ENCODE data around the gene ATMIN. TPM values are rescaled to one million over a fixed set of nuclear protein-coding genes. Genes with fewer than 3 reads are reported as not detected.
A peak's percentile ranks its signal among the peaks of the same experiment; 100 is the strongest.

The ATMIN gene
- total RNA-seq, 1 donor from 2014 or later = 40.0 TPM

GRCh38 chr16:80988756-80989155 lies 46.9 kb upstream of the ATMIN start:
- DNase-seq (ENCODE audit: low read depth) (no peak), FAIRE-seq (no peak)
- no peaks in the 10 kb centered on the region for H3K9me3 Mint-ChIP-seq (ENCODE audit: unreplicated experiment)
- Histone ChIP-seq H3K4me1 (ENCODE audit: insufficient read depth, low read length) (peaks cover 17% of the 10 kb centered on the region), H3K36me3 (ENCODE audit: insufficient read depth, low read length) (peaks cover 5% of the 10 kb centered on the region), H2AFZ (ENCODE audit: low read depth, low read length) (no peak overlapping the region), H3K27me3 (ENCODE audit: insufficient read depth, low read length) (no peaks in the 10 kb centered on the region), H3K27ac (ENCODE audit: low read depth, low read length) (no peak overlapping the region), H3K4me2 (ENCODE audit: low read length) (no peak overlapping the region), H4K20me1 (ENCODE audit: insufficient read depth, low read length) (peaks cover 10% of the 10 kb centered on the region), H3K9me3 (ENCODE audit: insufficient read depth, low read depth, low read length) (no peaks in the 10 kb centered on the region), H3K4me3 (ENCODE audit: insufficient read depth, low read depth, low read length) (no peak overlapping the region), H3K9ac (ENCODE audit: low read length) (no peak overlapping the region), H3K79me2 (ENCODE audit: insufficient read depth, low read length) (peaks cover 85% of the 10 kb centered on the region)
- H3K4me3 Mint-ChIP-seq (ENCODE audit: unreplicated experiment) = no peak overlapping the region
- no peaks in the 10 kb centered on the region for H3K27me3 Mint-ChIP-seq (ENCODE audit: low read depth, unreplicated experiment)
- H3K36me3 Mint-ChIP-seq (ENCODE audit: low read depth, unreplicated experiment) = peaks cover 2% of the 10 kb centered on the region
- H3K27ac Mint-ChIP-seq (ENCODE audit: unreplicated experiment) = no peak overlapping the region
- peaks cover 37% of the 10 kb centered on the region for H3K4me1 Mint-ChIP-seq (ENCODE audit: low read depth, unreplicated experiment)
- no peak for TF ChIP-seq EZH2 (IDR thresholded peaks at IDR 0.05; ENCODE audit: insufficient read depth, low read length)

GRCh38 chr16:80989801-80990200 lies 45.8 kb upstream of the ATMIN start:
- Histone ChIP-seq H3K27ac (ENCODE audit: low read depth, low read length) (no peak overlapping the region), H3K27me3 (ENCODE audit: insufficient read depth, low read length) (no peaks in the 10 kb centered on the region), H3K4me2 (ENCODE audit: low read length) (no peak overlapping the region), H3K36me3 (ENCODE audit: insufficient read depth, low read length) (peaks cover 5% of the 10 kb centered on the region), H4K20me1 (ENCODE audit: insufficient read depth, low read length) (peaks cover 9% of the 10 kb centered on the region), H3K79me2 (ENCODE audit: insufficient read depth, low read length) (peaks cover 85% of the 10 kb centered on the region), H3K4me1 (ENCODE audit: insufficient read depth, low read length) (peaks cover 26% of the 10 kb centered on the region), H2AFZ (ENCODE audit: low read depth, low read length) (no peak overlapping the region), H3K9ac (ENCODE audit: low read length) (no peak overlapping the region), H3K9me3 (ENCODE audit: insufficient read depth, low read depth, low read length) (no peaks in the 10 kb centered on the region), H3K4me3 (ENCODE audit: insufficient read depth, low read depth, low read length) (no peak overlapping the region)
- H3K27me3 Mint-ChIP-seq (ENCODE audit: low read depth, unreplicated experiment) = no peaks in the 10 kb centered on the region
- no peak for FAIRE-seq
- no peak overlapping the region for H3K4me3 Mint-ChIP-seq (ENCODE audit: unreplicated experiment)
- H3K4me1 Mint-ChIP-seq (ENCODE audit: low read depth, unreplicated experiment) = peaks cover 44% of the 10 kb centered on the region
- DNase-seq (ENCODE audit: low read depth) = no peak
- H3K36me3 Mint-ChIP-seq (ENCODE audit: low read depth, unreplicated experiment) = peaks cover 2% of the 10 kb centered on the region
- H3K9me3 Mint-ChIP-seq (ENCODE audit: unreplicated experiment) = no peaks in the 10 kb centered on the region
- no peak for TF ChIP-seq CTCF (IDR thresholded peaks at IDR 0.05; ENCODE audit: insufficient read depth, low read depth, low read length)
- TF ChIP-seq EZH2 (IDR thresholded peaks at IDR 0.05; ENCODE audit: insufficient read depth, low read length) = no peak
- no peak overlapping the region for H3K27ac Mint-ChIP-seq (ENCODE audit: unreplicated experiment)

DNA sequence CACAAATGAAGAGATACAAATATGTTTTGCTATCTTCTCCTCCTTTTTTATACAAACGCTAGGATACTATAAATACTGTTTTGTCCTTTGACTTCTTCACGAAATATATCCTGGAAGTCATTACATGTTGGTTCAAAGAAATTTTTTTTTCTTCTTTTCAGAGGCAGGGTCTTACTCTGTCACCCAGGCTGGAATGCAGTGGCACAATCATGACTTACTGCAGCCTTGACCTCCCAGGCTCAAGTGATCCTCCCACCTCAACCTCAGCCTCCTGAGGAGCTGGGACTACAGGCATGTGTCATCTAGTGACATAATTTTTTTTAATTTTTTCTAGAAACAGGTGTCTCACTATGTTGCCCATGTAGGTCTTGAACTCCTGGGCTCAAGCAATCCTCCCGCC lies 45.1 kb upstream of the ATMIN start:
- H3K9ac ChIP-seq (ENCODE audit: low read length) = no peak overlapping the region
- H3K9me3 ChIP-seq (ENCODE audit: insufficient read depth, low read depth, low read length) = no peaks in the 10 kb centered on the region
- H4K20me1 ChIP-seq (ENCODE audit: insufficient read depth, low read length) = peaks cover 4% of the 10 kb centered on the region
- no peaks in the 10 kb centered on the region for H3K27me3 ChIP-seq (ENCODE audit: insufficient read depth, low read length)
- Mint-ChIP-seq H3K9me3 (ENCODE audit: unreplicated experiment) (no peaks in the 10 kb centered on the region), H3K4me3 (ENCODE audit: unreplicated experiment) (no peak overlapping the region), H3K36me3 (ENCODE audit: low read depth, unreplicated experiment) (peaks cover 2% of the 10 kb centered on the region), H3K27me3 (ENCODE audit: low read depth, unreplicated experiment) (no peaks in the 10 kb centered on the region), H3K4me1 (ENCODE audit: low read depth, unreplicated experiment) (peaks cover 42% of the 10 kb centered on the region), H3K27ac (ENCODE audit: unreplicated experiment) (peak overlapping the region; percentile 26)
- H2AFZ ChIP-seq (ENCODE audit: low read depth, low read length) = no peak overlapping the region
- H3K4me1 ChIP-seq (ENCODE audit: insufficient read depth, low read length) = peaks cover 26% of the 10 kb centered on the region
- TF ChIP-seq EZH2 (IDR thresholded peaks at IDR 0.05; ENCODE audit: insufficient read depth, low read length) = no peak
- no peak for TF ChIP-seq CTCF (IDR thresholded peaks at IDR 0.05; ENCODE audit: insufficient read depth, low read depth, low read length)
- no peak overlapping the region for H3K4me2 ChIP-seq (ENCODE audit: low read length)
- H3K79me2 ChIP-seq (ENCODE audit: insufficient read depth, low read length) = peaks cover 85% of the 10 kb centered on the region
- FAIRE-seq (no peak), DNase-seq (ENCODE audit: low read depth) (no peak)
- no peak overlapping the region for H3K4me3 ChIP-seq (ENCODE audit: insufficient read depth, low read depth, low read length)
- peaks cover 5% of the 10 kb centered on the region for H3K36me3 ChIP-seq (ENCODE audit: insufficient read depth, low read length)
- H3K27ac ChIP-seq (ENCODE audit: low read depth, low read length) = no peak overlapping the region
